Measurements from ENCODE around the gene KLHDC4. TPM values are rescaled to one million over a fixed set of nuclear protein-coding genes. Genes with fewer than 3 reads are reported as not detected.
A peak's percentile ranks its signal among the peaks of the same experiment; 100 is the strongest.

KLHDC4 gene
- polyA plus RNA-seq, 3 donors: 11.2 to 26.4 (median 12.6) TPM

DNA sequence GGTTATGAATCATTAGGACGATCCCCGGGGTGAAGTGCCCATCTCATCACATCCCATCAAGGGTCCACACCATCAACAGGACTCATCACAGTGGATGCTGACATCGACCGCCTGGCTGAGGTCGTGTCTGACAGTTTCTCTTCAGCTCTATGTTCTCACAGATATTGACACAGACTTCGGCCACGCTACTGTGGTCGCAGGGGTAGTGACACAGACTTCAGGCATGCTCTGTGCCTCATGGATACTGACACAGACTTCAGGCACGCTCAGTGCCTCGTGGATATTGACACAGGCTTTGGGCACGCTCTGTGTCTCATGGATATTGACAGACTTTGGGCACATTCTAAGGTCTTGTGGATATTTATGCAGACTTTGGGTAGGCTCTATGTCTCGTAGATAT is 50.1 kb downstream of the KLHDC4 start:
- WGBS (ENCODE audit: insufficient coverage): 99% methylated on average over 8 of the region's 12 CpGs
- Histone ChIP-seq H3K27me3 (ENCODE audit: control insufficient read depth in 2 of 2, insufficient read depth in 2 of 2, low read length in 2 of 2) (no peaks in the 10 kb centered on the region), H3K4me1 (ENCODE audit: control insufficient read depth in 1 of 2, insufficient read depth in 2 of 2, low read length in 2 of 2) (no peaks in the 10 kb centered on the region), H4K20me1 (ENCODE audit: insufficient read depth, low read length) (no peaks in the 10 kb centered on the region), H3K9ac (ENCODE audit: insufficient read depth, low read length, poor library complexity, severe bottlenecking) (no peak overlapping the region), H3K36me3 (replicated peaks in 1 of 2; ENCODE audit: control insufficient read depth in 1 of 2, insufficient read depth in 2 of 2, low read length in 2 of 2) (peaks cover 45 to 68% of the 10 kb centered on the region in 2 donors), H3K9me3 (replicated peaks in 1 of 2; ENCODE audit: control insufficient read depth in 1 of 2, insufficient read depth in 1 of 2, low read length in 2 of 2) (no peaks in the 10 kb centered on the region), H3K79me2 (ENCODE audit: insufficient read depth, low read length) (no peaks in the 10 kb centered on the region), H3K27ac (ENCODE audit: low read depth in 1 of 2, low read length in 2 of 2) (no peak overlapping the region), H2AFZ (ENCODE audit: insufficient read depth, low read depth, low read length, poor library complexity, severe bottlenecking) (no peak overlapping the region), H3K4me2 (replicated peaks; ENCODE audit: extremely low read depth, low read length, poor library complexity, severe bottlenecking) (no peak overlapping the region), H3K4me3 (replicated peaks in 1 of 3; ENCODE audit: low read depth in 2 of 3, low read length in 3 of 3) (no peak overlapping the region)
- Mint-ChIP-seq H3K4me1 (peaks cover 6% of the 10 kb centered on the region), H3K9me3 (peaks cover 0 to 5% (median 0%) of the 10 kb centered on the region in 7 donors), H3K27me3 (ENCODE audit: low read depth in 3 of 3) (peaks cover 0 to 3% (median 2%) of the 10 kb centered on the region in 3 donors), H3K4me3 (no peak overlapping the region), H3K27ac (no peak overlapping the region), H3K36me3 (peaks cover 58 to 77% of the 10 kb centered on the region in 2 donors)
- intact Hi-C loops (cut with micrococcal nuclease): no loop called here
- DNase-seq: no peak
- TF ChIP-seq, protein P1, sequence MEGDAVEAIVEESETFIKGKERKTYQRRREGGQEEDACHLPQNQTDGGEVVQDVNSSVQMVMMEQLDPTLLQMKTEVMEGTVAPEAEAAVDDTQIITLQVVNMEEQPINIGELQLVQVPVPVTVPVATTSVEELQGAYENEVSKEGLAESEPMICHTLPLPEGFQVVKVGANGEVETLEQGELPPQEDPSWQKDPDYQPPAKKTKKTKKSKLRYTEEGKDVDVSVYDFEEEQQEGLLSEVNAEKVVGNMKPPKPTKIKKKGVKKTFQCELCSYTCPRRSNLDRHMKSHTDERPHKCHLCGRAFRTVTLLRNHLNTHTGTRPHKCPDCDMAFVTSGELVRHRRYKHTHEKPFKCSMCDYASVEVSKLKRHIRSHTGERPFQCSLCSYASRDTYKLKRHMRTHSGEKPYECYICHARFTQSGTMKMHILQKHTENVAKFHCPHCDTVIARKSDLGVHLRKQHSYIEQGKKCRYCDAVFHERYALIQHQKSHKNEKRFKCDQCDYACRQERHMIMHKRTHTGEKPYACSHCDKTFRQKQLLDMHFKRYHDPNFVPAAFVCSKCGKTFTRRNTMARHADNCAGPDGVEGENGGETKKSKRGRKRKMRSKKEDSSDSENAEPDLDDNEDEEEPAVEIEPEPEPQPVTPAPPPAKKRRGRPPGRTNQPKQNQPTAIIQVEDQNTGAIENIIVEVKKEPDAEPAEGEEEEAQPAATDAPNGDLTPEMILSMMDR (IDR thresholded peaks at IDR 0.05): no peak

DNA sequence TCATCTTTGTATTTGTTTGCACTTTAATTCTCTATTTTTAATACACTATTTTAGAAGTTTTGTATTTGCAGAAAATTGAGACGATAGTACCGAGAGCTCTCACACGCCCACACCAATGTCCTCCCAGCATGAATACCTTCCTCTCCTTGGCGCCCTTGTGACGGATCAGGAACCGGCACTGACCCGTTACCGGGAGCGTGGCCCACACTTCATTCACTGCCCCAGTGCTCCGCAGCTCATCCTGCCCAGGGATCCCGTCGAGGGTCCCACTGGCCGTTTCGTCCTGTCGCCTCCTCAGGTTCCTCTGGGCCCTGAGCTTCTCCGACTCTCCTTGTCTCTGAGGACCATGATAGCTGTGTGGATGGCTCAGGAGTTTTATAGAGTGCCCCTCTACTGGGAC is 50.6 kb downstream of the KLHDC4 start:
- Histone ChIP-seq H3K9me3 (replicated peaks in 1 of 2; ENCODE audit: control insufficient read depth in 1 of 2, insufficient read depth in 1 of 2, low read length in 2 of 2) (no peaks in the 10 kb centered on the region), H3K36me3 (replicated peaks in 1 of 2; ENCODE audit: control insufficient read depth in 1 of 2, insufficient read depth in 2 of 2, low read length in 2 of 2) (peaks cover 45 to 68% of the 10 kb centered on the region in 2 donors), H3K9ac (ENCODE audit: insufficient read depth, low read length, poor library complexity, severe bottlenecking) (no peak overlapping the region), H3K4me3 (replicated peaks in 1 of 3; ENCODE audit: low read depth in 2 of 3, low read length in 3 of 3) (no peak overlapping the region), H3K79me2 (ENCODE audit: insufficient read depth, low read length) (no peaks in the 10 kb centered on the region), H3K4me2 (replicated peaks; ENCODE audit: extremely low read depth, low read length, poor library complexity, severe bottlenecking) (no peak overlapping the region), H3K27me3 (ENCODE audit: control insufficient read depth in 2 of 2, insufficient read depth in 2 of 2, low read length in 2 of 2) (no peaks in the 10 kb centered on the region), H2AFZ (ENCODE audit: insufficient read depth, low read depth, low read length, poor library complexity, severe bottlenecking) (no peak overlapping the region), H4K20me1 (ENCODE audit: insufficient read depth, low read length) (no peaks in the 10 kb centered on the region), H3K4me1 (ENCODE audit: control insufficient read depth in 1 of 2, insufficient read depth in 2 of 2, low read length in 2 of 2) (no peaks in the 10 kb centered on the region), H3K27ac (ENCODE audit: low read depth in 1 of 2, low read length in 2 of 2) (no peak overlapping the region)
- DNase-seq: no peak
- peaks cover 0 to 3% (median 2%) of the 10 kb centered on the region in 3 donors for H3K27me3 Mint-ChIP-seq (ENCODE audit: low read depth in 3 of 3)
- intact Hi-C loops (cut with micrococcal nuclease): no loop called here
- H3K9me3 Mint-ChIP-seq: peaks cover 0 to 5% (median 0%) of the 10 kb centered on the region in 7 donors
- peak overlapping the region in 1 of 7 donors; percentile 64 for H3K27ac Mint-ChIP-seq
- peaks cover 6% of the 10 kb centered on the region for H3K4me1 Mint-ChIP-seq
- H3K36me3 Mint-ChIP-seq: peaks cover 60 to 77% of the 10 kb centered on the region in 2 donors
- TF ChIP-seq, protein P1 (IDR thresholded peaks at IDR 0.05): no peak
- H3K4me3 Mint-ChIP-seq: no peak overlapping the region
- over 99% methylated on average over 14 of the region's 16 CpGs for WGBS (ENCODE audit: insufficient coverage)

Data from CD14-positive monocyte (primary cell).